ENCODE measurements around the gene CD300LG. TPM values are rescaled to one million over a fixed set of nuclear protein-coding genes. Genes with fewer than 3 reads are reported as not detected.

The CD300LG gene
- total and polyA plus RNA-seq, 12 donors = 0.78 to 7.3 (median 2.4) TPM

DNA sequence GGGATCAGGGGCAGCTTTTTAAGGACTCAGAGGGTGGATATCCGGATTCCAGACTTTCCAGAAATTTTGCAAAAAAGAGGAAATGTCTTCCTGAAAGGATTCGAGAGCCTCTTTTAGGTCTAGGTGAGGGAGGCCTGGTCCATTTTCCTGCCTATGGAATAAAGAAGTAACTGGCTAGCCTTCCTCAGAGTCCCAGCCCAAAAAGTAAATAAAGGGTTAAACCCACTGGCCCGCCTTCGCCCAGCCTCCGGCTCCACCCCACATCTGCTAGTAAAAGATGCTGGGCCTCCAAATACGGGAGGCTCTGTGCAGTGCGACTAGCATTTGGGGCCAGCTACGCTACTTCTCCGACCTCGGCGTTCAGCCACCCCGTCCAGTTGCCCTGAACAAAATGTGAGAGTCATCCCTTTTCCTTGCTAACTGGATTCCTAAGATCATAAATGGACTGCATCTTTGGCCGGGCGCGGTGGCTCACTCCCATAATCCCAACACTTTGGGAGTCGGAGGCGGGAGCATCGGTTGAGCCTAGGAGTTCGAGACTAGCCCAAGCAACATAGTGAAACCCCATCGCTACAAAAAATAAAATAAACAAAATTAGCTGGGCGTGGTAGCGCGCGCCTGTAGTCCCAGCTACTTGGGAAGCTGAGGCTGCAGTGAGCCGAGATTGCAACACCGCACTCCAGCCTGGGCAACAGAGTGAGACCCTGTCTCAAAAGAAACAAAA lies 61.2 kb downstream of the CD300LG start:
- Histone ChIP-seq H3K27ac (peak overlapping the region in 2 of 5 donors; percentile 55 to 83), H3K4me1 (replicated peaks in 1 of 2) (peaks cover 8 to 16% of the 10 kb centered on the region in 2 donors), H3K4me3 (peak overlapping the region in 1 of 4 donors; percentile 63), H3K36me3 (replicated peaks in 1 of 2) (no peaks in the 10 kb centered on the region), H3K27me3 (peaks cover 30% of the 10 kb centered on the region), H3K9me3 (replicated peaks in 1 of 3) (no peaks in the 10 kb centered on the region)
- no peak for TF ChIP-seq POLR2A (IDR thresholded peaks at IDR 0.05)
- TF ChIP-seq, protein P1, sequence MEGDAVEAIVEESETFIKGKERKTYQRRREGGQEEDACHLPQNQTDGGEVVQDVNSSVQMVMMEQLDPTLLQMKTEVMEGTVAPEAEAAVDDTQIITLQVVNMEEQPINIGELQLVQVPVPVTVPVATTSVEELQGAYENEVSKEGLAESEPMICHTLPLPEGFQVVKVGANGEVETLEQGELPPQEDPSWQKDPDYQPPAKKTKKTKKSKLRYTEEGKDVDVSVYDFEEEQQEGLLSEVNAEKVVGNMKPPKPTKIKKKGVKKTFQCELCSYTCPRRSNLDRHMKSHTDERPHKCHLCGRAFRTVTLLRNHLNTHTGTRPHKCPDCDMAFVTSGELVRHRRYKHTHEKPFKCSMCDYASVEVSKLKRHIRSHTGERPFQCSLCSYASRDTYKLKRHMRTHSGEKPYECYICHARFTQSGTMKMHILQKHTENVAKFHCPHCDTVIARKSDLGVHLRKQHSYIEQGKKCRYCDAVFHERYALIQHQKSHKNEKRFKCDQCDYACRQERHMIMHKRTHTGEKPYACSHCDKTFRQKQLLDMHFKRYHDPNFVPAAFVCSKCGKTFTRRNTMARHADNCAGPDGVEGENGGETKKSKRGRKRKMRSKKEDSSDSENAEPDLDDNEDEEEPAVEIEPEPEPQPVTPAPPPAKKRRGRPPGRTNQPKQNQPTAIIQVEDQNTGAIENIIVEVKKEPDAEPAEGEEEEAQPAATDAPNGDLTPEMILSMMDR (IDR thresholded peaks at IDR 0.05) = no peak
- intact Hi-C loops (cut with DNase I) = no loop called here
- DNase-seq = peak in 6 of 7 donors; percentile 20 to 78 (median 30)
- 40 to 48% (median 44%) methylated on average over 23 to 26 of the region's 26 CpGs for WGBS, 4 donors

DNA sequence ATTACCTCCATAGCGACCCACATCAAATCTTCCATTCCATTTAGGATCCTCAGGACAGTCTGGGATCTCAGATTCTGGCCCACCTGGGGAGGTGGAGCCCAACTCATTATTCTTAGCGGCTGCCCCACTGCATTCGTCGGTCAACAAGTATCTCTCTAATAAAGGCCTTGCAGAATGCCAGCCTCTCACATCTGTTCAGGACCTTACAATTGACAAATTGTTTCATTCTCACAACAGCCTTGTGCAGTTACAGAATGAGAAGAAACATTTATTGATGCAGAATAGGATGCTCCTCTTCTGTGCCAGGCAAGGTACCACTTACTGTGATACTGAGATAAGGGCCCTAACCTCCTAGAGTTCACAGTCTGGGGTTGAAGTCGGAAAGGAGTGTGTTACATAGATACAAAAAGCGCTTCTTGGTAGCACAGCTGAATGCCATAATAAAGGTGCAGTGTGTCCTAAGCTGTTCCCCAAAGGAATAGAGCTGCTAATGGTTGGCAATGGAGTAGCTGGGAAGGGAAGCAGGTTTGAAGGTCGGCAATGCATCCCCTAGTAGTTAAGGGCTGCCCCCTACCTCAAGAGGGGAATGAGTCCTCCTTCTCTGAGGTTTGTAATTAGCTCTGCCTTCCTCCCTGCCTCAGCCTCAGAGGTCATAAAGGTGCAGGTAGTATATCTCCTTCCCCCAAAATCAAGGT lies 62.7 kb downstream of the CD300LG start:
- Histone ChIP-seq H3K4me3 (no peak overlapping the region), H3K9me3 (replicated peaks in 1 of 3) (no peaks in the 10 kb centered on the region), H3K27me3 (peaks cover 22% of the 10 kb centered on the region), H3K4me1 (replicated peaks in 1 of 2) (peaks cover 8 to 16% of the 10 kb centered on the region in 2 donors), H3K27ac (no peak overlapping the region), H3K36me3 (replicated peaks in 1 of 2) (no peaks in the 10 kb centered on the region)
- TF ChIP-seq POLR2A (IDR thresholded peaks at IDR 0.05) = no peak
- 51 to 61% (median 56%) methylated on average over 7 of the region's 7 CpGs for WGBS, 4 donors
- no peak for DNase-seq
- intact Hi-C loops (cut with DNase I) = no loop called here

DNA sequence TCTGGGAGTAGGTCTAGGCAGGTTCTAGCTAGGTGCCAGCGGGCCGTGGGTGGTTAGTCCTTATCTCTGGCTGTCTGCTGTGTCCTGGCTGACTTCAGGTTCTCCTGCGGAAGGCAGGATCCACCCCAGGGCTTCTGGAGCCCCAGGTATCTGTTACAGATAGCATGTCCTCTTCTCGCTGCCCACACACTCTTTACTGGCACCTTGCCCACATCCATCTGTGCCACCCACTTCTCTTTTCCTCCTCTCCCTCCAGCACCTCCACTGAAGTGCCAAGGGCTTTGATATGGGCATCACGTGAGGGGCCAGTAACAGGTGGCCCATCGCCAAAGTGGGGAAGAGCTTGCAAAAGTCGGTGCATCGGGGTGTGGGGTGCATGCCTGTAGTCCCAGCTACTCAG lies 64.9 kb downstream of the CD300LG start:
- Histone ChIP-seq H3K27me3 (peaks cover 4% of the 10 kb centered on the region), H3K4me3 (no peak overlapping the region), H3K27ac (no peak overlapping the region), H3K36me3 (replicated peaks in 1 of 2) (no peaks in the 10 kb centered on the region), H3K9me3 (replicated peaks in 1 of 3) (no peaks in the 10 kb centered on the region), H3K4me1 (replicated peaks in 1 of 2) (peaks cover 0 to 5% of the 10 kb centered on the region in 2 donors)
- no peak for TF ChIP-seq POLR2A (IDR thresholded peaks at IDR 0.05)
- TF ChIP-seq, protein P1 (IDR thresholded peaks at IDR 0.05) = no peak
- 59 to 70% (median 66%) methylated on average over 7 to 8 of the region's 8 CpGs for WGBS, 4 donors
- intact Hi-C loops (cut with DNase I) = no loop called here
- no peak for DNase-seq

DNA sequence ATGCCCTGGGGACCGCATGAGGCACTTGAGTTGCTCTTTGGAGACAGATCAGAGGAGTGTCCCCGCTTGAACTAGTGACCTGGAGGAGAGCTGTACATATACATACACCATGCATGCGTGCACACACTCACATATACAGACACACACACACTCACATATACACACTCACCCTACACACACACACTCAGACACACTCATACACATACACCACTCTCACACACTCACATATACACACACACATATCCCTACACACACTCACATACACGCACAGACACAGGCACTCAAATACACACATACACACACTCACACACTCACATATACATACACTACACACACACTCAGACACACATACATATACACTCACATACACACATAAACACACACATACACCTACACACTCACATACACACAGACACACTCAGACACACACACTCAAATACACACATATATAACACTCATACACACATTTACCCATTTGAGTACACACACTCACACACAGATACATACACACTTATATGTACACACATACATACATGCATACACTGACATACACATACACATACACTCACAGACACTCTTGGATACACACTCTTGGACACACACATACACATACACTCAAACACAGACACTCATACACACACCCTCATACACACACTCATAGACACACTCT lies 65.8 kb downstream of the CD300LG start:
- Histone ChIP-seq H3K4me3 (no peak overlapping the region), H3K4me1 (replicated peaks in 1 of 2) (peaks cover 0 to 5% of the 10 kb centered on the region in 2 donors), H3K9me3 (replicated peaks in 1 of 3) (no peaks in the 10 kb centered on the region), H3K36me3 (replicated peaks in 1 of 2) (no peaks in the 10 kb centered on the region), H3K27me3 (no peaks in the 10 kb centered on the region), H3K27ac (no peak overlapping the region)
- intact Hi-C loops (cut with DNase I) = no loop called here
- WGBS, 4 donors = 48 to 64% (median 60%) methylated on average over 4 of the region's 4 CpGs
- DNase-seq = no peak
- no peak for TF ChIP-seq POLR2A (IDR thresholded peaks at IDR 0.05)
- TF ChIP-seq, protein P1 (IDR thresholded peaks at IDR 0.05) = no peak

Other genes starting within 250 kb of the CD300LG start
- gene MEOX1, start 185.3 kb upstream of the CD300LG start, total RNA-seq = under 1 TPM in 7 of 9 donors, not detected in 2; 0.11 to 0.87 (median 0.39) TPM
- 1 to 10 TPM in 1 of 3 donors, under 1 TPM in 2; 0.16 to 6.6 (median 0.72) TPM for gene MEOX1, start 185.3 kb upstream of the CD300LG start, polyA plus RNA-seq
- not detected for gene SOST, start 88.4 kb upstream of the CD300LG start, total RNA-seq
- not detected for gene SOST, start 88.4 kb upstream of the CD300LG start, polyA plus RNA-seq
- 100 to 1,000 TPM in 2 of 9 donors, 10 to 100 TPM in 7; 56.3 to 136 (median 76.8) TPM for gene DUSP3, start 68.2 kb upstream of the CD300LG start, total RNA-seq
- 100 to 1,000 TPM in 2 of 3 donors, 10 to 100 TPM in 1; 69.8 to 108 (median 104) TPM for gene DUSP3, start 68.2 kb upstream of the CD300LG start, polyA plus RNA-seq
- gene CFAP97D1, start 66.7 kb upstream of the CD300LG start, total RNA-seq = under 1 TPM in 2 of 9 donors, not detected in 7; under 0.01 to 0.28 TPM
- gene CFAP97D1, start 66.7 kb upstream of the CD300LG start, polyA plus RNA-seq = not detected
- gene MPP3, start 14.0 kb upstream of the CD300LG start, total RNA-seq = 10 to 100 TPM in 1 of 9 donors, 1 to 10 TPM in 6, under 1 TPM in 2; 0.60 to 10.6 (median 3.4) TPM
- 1 to 10 TPM; 2.5 to 7.6 (median 4.6) TPM for gene MPP3, start 14.0 kb upstream of the CD300LG start, polyA plus RNA-seq
- 10 to 100 TPM in 1 of 9 donors, 1 to 10 TPM in 6, under 1 TPM in 2; 0.29 to 16.0 (median 2.0) TPM for gene MPP2, start 60.4 kb downstream of the CD300LG start, total RNA-seq
- gene MPP2, start 60.4 kb downstream of the CD300LG start, polyA plus RNA-seq = 1 to 10 TPM; 1.2 to 4.1 (median 3.0) TPM
- gene PPY, start 95.3 kb downstream of the CD300LG start, total RNA-seq = not detected
- not detected for gene PPY, start 95.3 kb downstream of the CD300LG start, polyA plus RNA-seq
- gene PYY, start 106.8 kb downstream of the CD300LG start, total RNA-seq = under 1 TPM in 1 of 9 donors, not detected in 8; 0.43 TPM
- gene PYY, start 106.8 kb downstream of the CD300LG start, polyA plus RNA-seq = not detected
- 1 to 10 TPM in 6 of 9 donors, under 1 TPM in 3; 0.22 to 4.4 (median 1.2) TPM for gene NAGS, start 157.4 kb downstream of the CD300LG start, total RNA-seq
- gene NAGS, start 157.4 kb downstream of the CD300LG start, polyA plus RNA-seq = under 1 TPM; 0.37 to 0.88 (median 0.72) TPM
- gene TMEM101, start 167.8 kb downstream of the CD300LG start, total RNA-seq = 10 to 100 TPM; 20.4 to 52.5 (median 37.2) TPM
- 10 to 100 TPM; 12.4 to 19.1 (median 12.7) TPM for gene TMEM101, start 167.8 kb downstream of the CD300LG start, polyA plus RNA-seq
- 10 to 100 TPM; 19.8 to 53.0 (median 37.7) TPM for gene LSM12, start 219.5 kb downstream of the CD300LG start, total RNA-seq
- 10 to 100 TPM; 28.9 to 54.7 (median 37.0) TPM for gene LSM12, start 219.5 kb downstream of the CD300LG start, polyA plus RNA-seq
- gene G6PC3, start 223.6 kb downstream of the CD300LG start, total RNA-seq = 100 to 1,000 TPM in 2 of 9 donors, 10 to 100 TPM in 7; 51.2 to 114 (median 80.6) TPM
- gene G6PC3, start 223.6 kb downstream of the CD300LG start, polyA plus RNA-seq = 100 to 1,000 TPM in 2 of 3 donors, 10 to 100 TPM in 1; 95.0 to 254 (median 207) TPM

All from adrenal gland (tissue), 12 donors.